Activated CD8-positive, alpha-beta memory T cell treated with anti-CD3 and anti-CD28 coated beads, Interleukin-2, amount 10 ng/mL, durations not matched to agents 7 days and 5 days (primary cell): Measurements from ENCODE around the gene RBM38. TPM values are rescaled to one million over a fixed set of nuclear protein-coding genes. Genes with fewer than 3 reads are reported as not detected.

ENCODE experiments used
- ATAC-seq: fragments of 150-1000 bp; cut with Tn5 transposase; one replicate; pipeline ENCODE4 v1.10.0; 2021; ENCODE audit warnings: moderate library complexity
- CTCF ChIA-PET: fragments of 350-600 bp; sonication (Branson Sonifier 250); formaldehyde crosslinking; loops from one replicate; lab custom pipeline; 2021; ENCODE audit warnings: antibody characterized with exemption; lab: Charles Lee
- DNase-seq: peaks from one replicate; pipeline ENCODE4 v3.0.0-alpha.2; 2020
- H3K27ac Mint-ChIP-seq: one replicate; pipeline ENCODE4 v1.8.0; 2021; ENCODE audit warnings: mild to moderate bottlenecking, mixed read lengths
- H3K27me3 Mint-ChIP-seq: one replicate; pipeline ENCODE4 v1.8.0; 2021; ENCODE audit warnings: mixed read lengths
- H3K36me3 Mint-ChIP-seq: one replicate; pipeline ENCODE4 v1.8.0; 2021; ENCODE audit warnings: mild to moderate bottlenecking, mixed read lengths
- H3K4me1 Mint-ChIP-seq: one replicate; pipeline ENCODE4 v1.8.0; 2021; ENCODE audit warnings: mixed read lengths
- H3K4me3 Mint-ChIP-seq: one replicate; pipeline ENCODE4 v1.8.0; 2021; ENCODE audit warnings: mild to moderate bottlenecking, moderate library complexity, mixed read lengths
- H3K9me3 Mint-ChIP-seq: one replicate; pipeline ENCODE4 v1.8.0; 2022; ENCODE audit warnings: low read depth, mixed read lengths
- total RNA-seq, 2 experiments: library from RNA; stranded (reverse); gene quantifications; one replicate each; pipeline ENCODE4 v1.2.3, GENCODE V29; 2021

RBM38 gene
- total RNA-seq, 2 experiments from 2014 or later, result 74.8 to 91.9 TPM

DNA sequence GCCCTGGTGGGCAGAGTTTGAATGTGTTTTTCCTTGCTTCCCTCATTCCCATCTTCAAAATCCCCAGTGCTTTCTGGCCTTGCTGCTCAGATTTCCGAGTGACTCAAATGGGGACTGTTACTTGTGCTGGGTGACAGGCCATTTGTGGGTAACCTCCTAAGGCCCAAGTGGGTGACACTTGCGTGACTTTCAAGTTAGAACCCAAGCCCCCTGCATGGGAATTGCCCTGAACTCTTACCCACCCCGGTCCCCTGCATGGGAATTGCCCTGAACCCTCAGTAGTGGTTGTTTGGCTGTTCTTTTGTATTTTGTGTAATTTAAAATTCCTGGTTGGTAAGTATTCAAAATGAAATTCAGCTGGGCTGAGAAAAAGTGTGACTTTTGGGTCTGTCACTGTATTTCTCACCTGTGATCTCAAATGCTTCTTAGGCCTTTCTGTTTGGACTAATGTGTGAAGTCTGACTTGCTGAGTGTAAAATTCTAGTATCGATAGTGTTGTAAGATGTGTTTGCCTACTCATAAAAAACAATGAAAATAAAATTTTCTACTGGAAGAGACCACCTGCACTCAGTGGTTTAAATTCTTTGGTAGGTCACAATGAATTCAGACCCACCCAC is 12.4 kb upstream of the RBM38 start:
- H3K9me3 Mint-ChIP-seq, result no peaks in the 10 kb centered on the region
- ATAC-seq (no peak), DNase-seq (no peak)
- H3K27me3 Mint-ChIP-seq, result no peaks in the 10 kb centered on the region
- no peak overlapping the region for H3K4me3 Mint-ChIP-seq
- H3K36me3 Mint-ChIP-seq, result peaks cover 32% of the 10 kb centered on the region
- CTCF ChIA-PET, result interaction anchor here (0.9 to 5.0 kb wide), 12 partner anchors 9 to 236 kb away, joined by 3 to 27 read pairs (median 4); no protein-coding TSS in a partner anchor
- H3K27ac Mint-ChIP-seq, result peak overlapping the region; percentile 39
- peaks cover 53% of the 10 kb centered on the region for H3K4me1 Mint-ChIP-seq

DNA sequence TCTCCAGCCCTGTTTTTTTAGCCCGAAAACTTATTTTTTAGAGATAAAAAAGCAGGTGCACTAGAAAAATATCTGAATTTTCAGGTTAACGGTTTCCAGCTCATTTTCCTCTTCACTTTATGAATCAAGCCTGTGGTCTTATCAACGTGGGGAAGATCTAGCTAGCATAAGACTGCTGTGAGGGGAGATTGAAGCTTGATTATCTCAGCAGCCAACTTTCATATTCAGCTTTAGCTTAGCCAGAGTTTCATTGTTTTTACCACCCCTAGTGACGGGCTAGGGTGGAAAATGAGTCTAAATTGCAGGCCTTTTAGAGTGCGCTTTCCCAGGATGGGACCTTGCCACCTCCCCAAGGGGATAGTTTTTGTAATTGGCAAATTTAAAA is 11.9 kb upstream of the RBM38 start:
- Mint-ChIP-seq H3K4me1 (peaks cover 52% of the 10 kb centered on the region), H3K9me3 (no peaks in the 10 kb centered on the region), H3K27ac (peak overlapping the region; percentile 25), H3K4me3 (no peak overlapping the region), H3K36me3 (peaks cover 29% of the 10 kb centered on the region), H3K27me3 (no peaks in the 10 kb centered on the region)
- DNase-seq, result no peak
- CTCF ChIA-PET, result interaction anchor here (0.9 to 5.0 kb wide), 13 partner anchors 9 to 236 kb away, joined by 3 to 27 read pairs (median 4); no protein-coding TSS in a partner anchor
- peak; percentile 24 for ATAC-seq

DNA sequence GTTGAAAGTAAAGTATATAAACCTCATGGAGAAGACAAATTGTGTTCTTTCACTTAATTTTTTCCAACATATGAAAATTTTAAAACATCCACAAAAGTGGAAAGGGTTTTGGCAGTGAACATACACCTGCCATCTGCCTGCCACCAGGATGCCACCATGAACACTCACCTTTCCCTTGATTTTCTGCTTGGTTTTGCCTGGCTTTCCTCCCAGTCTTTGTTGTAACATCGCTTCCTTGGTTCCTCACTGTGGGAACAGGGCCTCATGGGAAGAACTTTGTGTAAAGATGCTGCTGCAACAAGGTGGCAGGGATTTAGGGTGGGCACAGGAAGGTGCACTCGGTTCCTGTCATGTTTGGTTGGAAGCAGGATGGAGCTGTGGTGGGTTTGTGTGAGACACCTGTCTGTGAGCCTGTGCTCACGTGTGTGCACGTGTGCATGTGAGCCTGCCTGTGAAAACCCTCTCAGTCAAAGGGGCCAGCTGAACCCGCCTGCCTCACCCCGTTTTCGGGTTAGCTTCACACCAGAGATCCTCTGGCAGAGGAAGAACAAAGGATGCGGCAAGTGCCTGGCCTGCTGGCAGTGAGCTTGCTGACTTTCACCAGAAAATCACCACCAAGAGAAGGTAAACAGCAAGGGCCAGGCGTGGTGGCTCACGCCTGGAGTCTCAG is 11.0 kb upstream of the RBM38 start:
- no peaks in the 10 kb centered on the region for H3K9me3 Mint-ChIP-seq
- H3K27me3 Mint-ChIP-seq, result no peaks in the 10 kb centered on the region
- H3K36me3 Mint-ChIP-seq, result peaks cover 23% of the 10 kb centered on the region
- DNase-seq (no peak), ATAC-seq (no peak)
- H3K4me1 Mint-ChIP-seq, result peaks cover 51% of the 10 kb centered on the region
- no peak overlapping the region for H3K4me3 Mint-ChIP-seq
- H3K27ac Mint-ChIP-seq, result no peak overlapping the region
- CTCF ChIA-PET, result interaction anchor here (1.0 to 5.0 kb wide), 10 partner anchors 10 to 235 kb away, joined by 3 to 27 read pairs (median 5); no protein-coding TSS in a partner anchor

DNA sequence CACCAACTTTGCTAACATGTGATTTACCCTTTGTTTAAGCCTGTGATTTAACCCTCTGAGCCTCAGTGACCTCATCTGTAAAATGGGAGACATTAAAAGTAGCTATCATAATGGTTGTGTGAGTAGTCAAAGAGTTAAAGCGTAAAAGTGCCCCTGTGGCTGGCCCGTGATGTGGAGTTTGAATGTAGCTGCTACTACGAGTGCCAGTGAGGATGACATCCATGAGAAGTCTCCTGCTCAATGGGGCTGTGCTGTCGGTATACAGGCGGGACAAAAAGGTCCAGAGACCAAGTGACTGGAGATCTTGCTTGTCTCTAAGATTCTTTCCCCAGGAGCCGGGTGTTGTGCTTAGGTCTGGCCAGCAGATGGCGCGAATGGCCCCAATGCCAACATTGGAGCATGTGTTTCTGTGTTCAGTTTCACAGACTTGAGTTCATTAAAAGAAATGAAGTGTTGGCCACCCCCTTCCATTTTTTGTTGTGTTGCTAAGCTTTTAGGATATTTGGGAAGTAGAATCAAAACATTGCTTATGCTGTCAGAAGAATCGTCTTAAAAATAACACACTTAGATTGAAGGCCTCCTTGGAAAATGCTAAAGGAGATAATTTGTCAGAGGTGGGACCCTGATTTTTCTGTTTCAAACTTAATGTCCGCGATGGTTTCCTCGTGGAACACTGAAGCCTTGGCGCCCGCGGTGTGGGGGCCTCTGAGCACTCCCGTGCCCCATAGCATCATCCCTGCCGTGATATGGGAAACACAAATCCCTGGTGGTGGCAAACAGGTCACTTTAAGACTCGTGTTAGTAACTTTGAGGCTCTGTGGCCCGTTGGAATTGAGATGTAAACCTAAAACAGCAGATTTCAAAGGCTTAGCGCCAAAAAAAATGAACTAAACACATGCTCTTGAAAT is 9.3 kb upstream of the RBM38 start:
- Mint-ChIP-seq H3K27ac (no peak overlapping the region), H3K36me3 (peaks cover 18% of the 10 kb centered on the region), H3K4me3 (no peak overlapping the region), H3K4me1 (peaks cover 51% of the 10 kb centered on the region), H3K27me3 (no peaks in the 10 kb centered on the region), H3K9me3 (no peaks in the 10 kb centered on the region)
- DNase-seq (peak; percentile 89), ATAC-seq (peak; percentile 63)
- CTCF ChIA-PET, result interaction anchor here (0.7 to 5.0 kb wide), 22 partner anchors 8 to 214 kb away, joined by 3 to 27 read pairs (median 4); partner anchors contain the start of gene RBM38

DNA sequence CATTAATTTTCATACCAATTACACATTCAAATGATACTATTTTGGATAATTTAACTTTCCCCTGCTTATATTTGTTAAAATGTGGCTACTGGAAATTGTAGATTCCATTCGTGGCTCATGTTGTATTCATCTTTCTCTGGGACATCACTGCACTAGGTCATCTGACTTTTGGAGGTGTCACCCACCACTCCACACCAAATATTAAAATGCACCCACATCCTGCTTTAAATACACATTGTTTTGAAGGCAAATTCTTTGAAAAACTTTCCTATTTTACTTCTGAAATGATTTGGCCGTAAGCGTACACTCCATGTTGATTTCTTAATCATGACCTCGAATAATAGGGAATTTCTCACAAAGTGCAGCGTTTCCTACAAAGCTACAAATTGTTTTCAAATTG is 8.7 kb upstream of the RBM38 start:
- no peak overlapping the region for H3K4me3 Mint-ChIP-seq
- peaks cover 44% of the 10 kb centered on the region for H3K4me1 Mint-ChIP-seq
- H3K27ac Mint-ChIP-seq, result no peak overlapping the region
- no peak for DNase-seq
- no peaks in the 10 kb centered on the region for H3K9me3 Mint-ChIP-seq
- no peaks in the 10 kb centered on the region for H3K27me3 Mint-ChIP-seq
- H3K36me3 Mint-ChIP-seq, result peaks cover 11% of the 10 kb centered on the region
- no peak for ATAC-seq
- CTCF ChIA-PET, result interaction anchor here (0.7 to 5.0 kb wide), 18 partner anchors 8 to 120 kb away, joined by 3 to 27 read pairs (median 4); partner anchors contain the start of gene RBM38

DNA sequence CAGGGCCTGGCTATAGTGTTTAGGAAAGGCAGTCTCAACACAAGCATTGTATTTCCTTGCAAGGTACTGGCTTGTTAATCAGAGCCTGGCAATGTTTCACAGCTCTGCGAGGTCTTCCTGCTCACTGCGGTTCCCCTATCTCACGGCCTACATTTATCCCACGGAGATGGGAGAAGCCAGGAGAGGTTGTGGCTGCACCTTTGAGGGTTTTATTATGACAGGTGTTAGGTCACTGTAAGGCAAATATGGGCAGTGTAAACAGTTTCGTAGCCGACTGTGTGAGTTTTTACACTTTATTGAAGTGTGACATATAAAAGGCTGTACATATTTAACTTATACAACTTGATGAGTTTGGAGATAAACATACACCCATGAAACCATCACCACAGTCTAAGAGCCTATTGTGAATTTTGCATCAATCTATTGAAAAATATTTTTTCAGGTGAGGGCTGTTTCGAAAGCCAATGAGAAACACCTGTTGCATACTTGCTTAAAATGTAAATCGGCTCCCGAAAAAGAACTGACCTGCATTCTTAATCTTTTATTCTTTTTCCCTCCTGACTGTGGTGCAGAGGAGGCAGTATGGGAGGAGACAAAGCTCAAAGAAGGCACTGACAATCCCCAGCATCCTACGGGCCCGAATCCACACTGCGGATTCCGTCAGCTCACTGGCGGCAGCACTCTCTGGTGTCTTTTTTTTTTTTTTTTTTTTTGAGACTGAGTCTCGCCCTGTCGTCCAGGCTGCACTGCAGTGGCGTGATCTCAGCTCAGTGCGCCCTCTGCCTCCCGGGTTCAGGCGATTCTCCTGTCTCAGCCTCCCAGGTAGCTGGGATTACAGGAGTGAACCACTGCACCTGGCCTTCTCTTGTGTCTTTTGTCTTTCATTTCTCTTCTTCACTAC is 7.5 kb upstream of the RBM38 start:
- no peaks in the 10 kb centered on the region for H3K27me3 Mint-ChIP-seq
- CTCF ChIA-PET, result interaction anchor here (0.7 to 3.1 kb wide), 9 partner anchors 10 to 112 kb away, joined by 3 to 10 read pairs (median 3); no protein-coding TSS in a partner anchor
- no peak for DNase-seq
- peaks cover 6% of the 10 kb centered on the region for H3K36me3 Mint-ChIP-seq
- ATAC-seq, result no peak
- H3K9me3 Mint-ChIP-seq, result no peaks in the 10 kb centered on the region
- no peak overlapping the region for H3K4me3 Mint-ChIP-seq
- peaks cover 34% of the 10 kb centered on the region for H3K4me1 Mint-ChIP-seq
- H3K27ac Mint-ChIP-seq, result no peak overlapping the region

DNA sequence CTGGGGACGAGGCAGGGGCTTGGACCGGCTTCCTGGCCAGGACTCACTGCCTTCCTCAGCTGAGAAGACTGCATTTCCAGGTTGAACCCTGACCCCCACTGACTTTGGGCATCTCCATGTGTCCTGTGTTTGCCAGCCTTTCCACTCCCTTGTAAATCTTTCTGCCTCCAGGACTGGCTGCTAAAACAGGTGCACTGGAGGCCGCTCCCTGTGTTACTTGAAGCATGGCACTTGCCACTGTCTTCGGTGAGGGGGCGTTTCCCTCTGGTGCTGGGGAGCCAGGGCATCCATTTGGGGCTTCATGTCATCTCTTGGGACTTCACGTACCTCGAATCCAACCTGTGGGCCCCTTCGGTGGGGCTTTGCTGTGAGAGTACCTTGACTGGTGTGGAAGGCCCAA is 6.7 kb upstream of the RBM38 start:
- CTCF ChIA-PET, result interaction anchor here (1.1 to 1.2 kb wide), 2 partner anchors 9 to 109 kb away, joined by 3 read pairs; no protein-coding TSS in a partner anchor
- no peak for ATAC-seq
- no peaks in the 10 kb centered on the region for H3K27me3 Mint-ChIP-seq
- H3K36me3 Mint-ChIP-seq, result peaks cover 4% of the 10 kb centered on the region
- peaks cover 30% of the 10 kb centered on the region for H3K4me1 Mint-ChIP-seq
- no peak for DNase-seq
- no peak overlapping the region for H3K4me3 Mint-ChIP-seq
- no peak overlapping the region for H3K27ac Mint-ChIP-seq
- no peaks in the 10 kb centered on the region for H3K9me3 Mint-ChIP-seq

DNA sequence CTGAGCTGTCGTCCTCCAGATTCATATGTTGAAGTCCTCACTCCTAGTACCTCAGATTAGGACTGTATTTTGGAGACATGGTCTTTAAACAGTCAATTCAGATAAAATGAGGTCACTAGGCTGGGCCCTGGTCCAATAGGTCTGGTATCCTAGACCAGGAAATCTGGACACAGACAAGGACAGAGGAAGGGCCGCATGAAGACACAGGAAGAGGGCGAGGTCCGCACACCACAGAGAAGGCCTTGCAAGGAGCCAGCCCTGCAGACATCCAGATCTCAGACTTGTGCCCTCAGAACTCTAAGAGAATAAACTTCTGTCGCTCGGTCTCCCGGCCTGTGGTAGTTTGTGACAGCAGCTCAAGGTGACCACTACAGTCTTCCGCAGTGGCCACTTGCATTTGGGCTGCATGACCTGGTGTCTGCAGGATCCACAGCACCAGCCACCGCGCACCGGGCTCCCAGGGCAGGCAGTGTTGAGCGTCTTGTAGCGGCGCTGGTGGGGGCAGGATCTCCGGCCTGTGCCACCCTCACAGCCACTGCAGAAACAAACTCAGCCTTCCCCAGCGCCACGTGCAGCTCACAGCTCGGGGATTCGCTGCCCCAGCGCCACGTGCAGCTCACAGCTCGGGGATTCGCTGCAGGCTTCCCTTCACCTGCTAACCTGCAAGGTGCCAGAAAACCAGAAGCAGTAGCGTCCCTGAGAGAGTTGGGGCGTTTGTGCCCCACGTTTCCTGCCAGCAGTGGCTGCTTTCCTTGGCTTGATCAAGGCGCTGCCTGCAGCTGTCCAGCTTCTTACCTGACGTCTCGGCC is 6.0 kb upstream of the RBM38 start:
- Mint-ChIP-seq H3K27ac (no peak overlapping the region), H3K4me3 (no peak overlapping the region), H3K27me3 (no peaks in the 10 kb centered on the region), H3K36me3 (peaks cover 3% of the 10 kb centered on the region), H3K4me1 (peaks cover 31% of the 10 kb centered on the region), H3K9me3 (no peaks in the 10 kb centered on the region)
- CTCF ChIA-PET, result interaction anchor here (1.1 kb wide), 1 partner anchor 107 kb away, joined by 3 read pairs; no protein-coding TSS in a partner anchor
- no peak for DNase-seq
- ATAC-seq, result no peak

DNA sequence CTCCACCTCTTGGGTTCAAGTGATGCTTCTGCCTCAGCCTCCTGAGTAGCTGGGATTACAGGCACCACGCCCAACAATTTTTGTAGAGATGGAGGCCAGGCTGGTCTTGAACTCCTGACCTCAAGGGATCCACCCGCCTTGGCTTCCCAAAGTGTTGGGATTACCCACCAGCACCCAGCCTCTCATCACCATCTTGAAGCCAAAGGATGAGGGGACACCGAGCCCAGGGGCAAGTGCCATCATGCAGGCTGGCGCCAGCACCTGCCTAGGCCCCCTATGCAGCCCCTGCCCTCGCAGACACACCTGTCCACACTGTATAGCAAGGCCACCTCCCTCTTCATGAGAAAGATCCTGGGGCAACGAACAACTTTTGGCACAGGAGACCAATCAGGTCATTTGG is 5.3 kb upstream of the RBM38 start:
- H3K36me3 Mint-ChIP-seq, result peaks cover under 1% of the 10 kb centered on the region
- no peak overlapping the region for H3K4me3 Mint-ChIP-seq
- ATAC-seq (no peak), DNase-seq (no peak)
- H3K4me1 Mint-ChIP-seq, result peaks cover 33% of the 10 kb centered on the region
- no peaks in the 10 kb centered on the region for H3K9me3 Mint-ChIP-seq
- H3K27me3 Mint-ChIP-seq, result no peaks in the 10 kb centered on the region
- no peak overlapping the region for H3K27ac Mint-ChIP-seq
- CTCF ChIA-PET, result interaction anchor here (1.1 kb wide), 1 partner anchor 107 kb away, joined by 3 read pairs; no protein-coding TSS in a partner anchor

DNA sequence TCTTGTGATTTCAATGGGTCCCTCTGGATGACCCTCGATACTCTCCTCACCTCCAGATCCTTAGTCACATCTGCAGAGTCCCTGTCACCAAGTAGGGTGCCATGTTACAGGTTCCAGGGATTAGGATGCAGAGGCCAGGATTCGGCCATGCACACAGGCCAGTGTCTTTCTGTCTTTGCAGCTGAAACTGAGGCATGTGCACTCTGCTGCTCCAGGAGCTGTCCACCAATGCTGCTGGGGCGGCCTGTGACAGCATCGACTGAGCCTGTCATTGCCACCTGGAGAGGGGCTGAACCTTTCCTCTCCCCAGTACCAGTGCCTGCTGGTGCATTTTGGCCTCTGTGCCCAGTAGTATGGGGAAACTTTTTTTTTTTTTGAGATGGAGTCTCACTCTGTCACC is 4.4 kb upstream of the RBM38 start:
- H3K27ac Mint-ChIP-seq, result no peak overlapping the region
- H3K9me3 Mint-ChIP-seq, result no peaks in the 10 kb centered on the region
- peaks cover 33% of the 10 kb centered on the region for H3K4me1 Mint-ChIP-seq
- no peaks in the 10 kb centered on the region for H3K27me3 Mint-ChIP-seq
- H3K4me3 Mint-ChIP-seq, result no peak overlapping the region
- ATAC-seq, result no peak
- no peaks in the 10 kb centered on the region for H3K36me3 Mint-ChIP-seq
- CTCF ChIA-PET, result interaction anchor here (3.9 kb wide), 1 partner anchor 109 kb away, joined by 20 read pairs; no protein-coding TSS in a partner anchor
- DNase-seq, result no peak

DNA sequence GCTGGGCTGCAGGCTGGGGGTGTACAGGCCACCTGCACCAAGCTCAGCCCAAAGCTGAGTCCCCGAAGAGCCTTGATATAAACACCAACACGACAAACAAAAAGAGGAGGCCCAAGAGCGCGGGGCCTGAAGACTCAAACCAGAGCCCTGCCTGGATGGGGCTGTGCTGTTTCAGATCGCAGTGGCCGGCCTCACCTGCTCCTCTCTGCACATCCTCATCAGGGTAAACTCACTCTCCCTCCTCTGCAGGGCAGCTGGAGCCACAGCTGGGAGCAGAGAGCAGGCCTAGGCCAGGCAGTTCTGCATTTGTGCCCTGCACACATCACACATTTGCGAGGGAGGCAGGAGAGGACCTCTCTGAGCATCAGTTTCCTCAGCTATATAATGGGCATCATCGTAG is 3.7 kb upstream of the RBM38 start:
- no peaks in the 10 kb centered on the region for H3K27me3 Mint-ChIP-seq
- DNase-seq, result no peak
- no peak for ATAC-seq
- peaks cover 3% of the 10 kb centered on the region for H3K36me3 Mint-ChIP-seq
- H3K9me3 Mint-ChIP-seq, result no peaks in the 10 kb centered on the region
- CTCF ChIA-PET, result interaction anchor here (0.9 to 3.9 kb wide), 3 partner anchors 48 to 111 kb away, joined by 4 to 20 read pairs (median 4); no protein-coding TSS in a partner anchor
- H3K4me3 Mint-ChIP-seq, result no peak overlapping the region
- H3K27ac Mint-ChIP-seq, result no peak overlapping the region
- H3K4me1 Mint-ChIP-seq, result peaks cover 26% of the 10 kb centered on the region
